Coronary artery (tissue), 2 donors: ENCODE measurements around the gene CHAF1B.
"Not testable (repeated sequence)": the region's sequence is repeated elsewhere in the genome, so short reads cannot be mapped to it uniquely, and the experiment has no call there.

Experiments
- DNase-seq: peaks from one replicate; pipeline ENCODE4 v3.0.0-alpha.2; 2017; ENCODE audit warnings: low spot score
- H3K27ac ChIP-seq, 2 donors: fragments of 200-600 bp; sonication (generic); one replicate each; pipeline ENCODE4 v1.5.1; 2016 to 2019
- H3K4me3 ChIP-seq: fragments of 200-600 bp; sonication (generic); 2 replicates; pipeline ENCODE4 v1.5.1; 2016; ENCODE audit warnings: mild to moderate bottlenecking, moderate library complexity
- TF ChIP-seq, protein P1 (sequence below): fragments of 200-600 bp; sonication (generic); IDR thresholded peaks from one replicate; pipeline ENCODE4 v1.5.1; 2019; ENCODE audit warnings: antibody characterized with exemption

Gene CHAF1B

DNA sequence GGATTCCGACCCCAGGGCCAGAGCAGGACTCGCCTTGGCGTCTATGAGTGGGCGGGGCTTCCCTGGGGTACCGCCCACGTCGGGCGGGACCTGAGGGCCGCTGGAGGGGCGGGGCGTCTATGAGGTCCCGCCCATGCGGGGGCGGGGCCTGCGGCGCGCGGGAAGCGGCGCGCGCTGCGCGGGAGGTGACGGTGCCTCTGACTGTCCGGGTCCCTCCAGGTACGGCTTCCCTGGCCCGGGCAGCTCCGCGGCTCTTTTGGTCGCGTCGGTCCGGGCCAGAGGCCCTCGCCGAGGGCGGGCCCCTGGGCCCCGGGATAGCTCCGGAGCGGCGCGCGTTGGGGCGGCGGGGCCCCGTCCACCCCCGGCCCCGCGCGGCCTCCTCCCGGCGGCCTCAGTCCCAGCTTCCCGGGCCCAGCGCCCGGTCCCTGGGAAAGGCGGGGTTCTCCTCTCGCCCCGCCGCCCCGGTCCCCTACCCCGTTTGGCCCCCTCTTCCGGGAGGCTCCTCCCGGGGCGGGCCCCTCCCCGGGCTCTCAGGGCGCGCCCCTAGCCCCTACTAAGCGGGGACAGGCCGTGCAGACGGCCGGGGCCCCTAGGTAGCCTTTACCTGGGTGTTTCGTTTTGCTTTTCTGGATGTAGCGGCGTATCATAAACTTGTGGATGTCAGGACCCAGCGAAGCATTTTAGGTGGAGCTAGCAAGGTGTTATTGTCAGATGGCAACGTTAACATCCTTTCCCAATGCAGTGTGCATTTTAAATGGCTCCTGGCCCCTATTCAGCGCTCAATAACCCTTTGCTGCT lies at the start of gene CHAF1B:
TSS of gene CHAF1B (plus strand) at position 160 of the 798 bp plus-strand sequence. CDS start 745 bp downstream, outside the sequence.
- DNase-seq = peak; percentile 82
- Histone ChIP-seq H3K4me3 (peak within 1 kb of the TSS; percentile 75), H3K27ac (peak within 1 kb of the TSS; percentile 21 to 68)
- TF ChIP-seq, protein P1, sequence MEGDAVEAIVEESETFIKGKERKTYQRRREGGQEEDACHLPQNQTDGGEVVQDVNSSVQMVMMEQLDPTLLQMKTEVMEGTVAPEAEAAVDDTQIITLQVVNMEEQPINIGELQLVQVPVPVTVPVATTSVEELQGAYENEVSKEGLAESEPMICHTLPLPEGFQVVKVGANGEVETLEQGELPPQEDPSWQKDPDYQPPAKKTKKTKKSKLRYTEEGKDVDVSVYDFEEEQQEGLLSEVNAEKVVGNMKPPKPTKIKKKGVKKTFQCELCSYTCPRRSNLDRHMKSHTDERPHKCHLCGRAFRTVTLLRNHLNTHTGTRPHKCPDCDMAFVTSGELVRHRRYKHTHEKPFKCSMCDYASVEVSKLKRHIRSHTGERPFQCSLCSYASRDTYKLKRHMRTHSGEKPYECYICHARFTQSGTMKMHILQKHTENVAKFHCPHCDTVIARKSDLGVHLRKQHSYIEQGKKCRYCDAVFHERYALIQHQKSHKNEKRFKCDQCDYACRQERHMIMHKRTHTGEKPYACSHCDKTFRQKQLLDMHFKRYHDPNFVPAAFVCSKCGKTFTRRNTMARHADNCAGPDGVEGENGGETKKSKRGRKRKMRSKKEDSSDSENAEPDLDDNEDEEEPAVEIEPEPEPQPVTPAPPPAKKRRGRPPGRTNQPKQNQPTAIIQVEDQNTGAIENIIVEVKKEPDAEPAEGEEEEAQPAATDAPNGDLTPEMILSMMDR = no peak

DNA sequence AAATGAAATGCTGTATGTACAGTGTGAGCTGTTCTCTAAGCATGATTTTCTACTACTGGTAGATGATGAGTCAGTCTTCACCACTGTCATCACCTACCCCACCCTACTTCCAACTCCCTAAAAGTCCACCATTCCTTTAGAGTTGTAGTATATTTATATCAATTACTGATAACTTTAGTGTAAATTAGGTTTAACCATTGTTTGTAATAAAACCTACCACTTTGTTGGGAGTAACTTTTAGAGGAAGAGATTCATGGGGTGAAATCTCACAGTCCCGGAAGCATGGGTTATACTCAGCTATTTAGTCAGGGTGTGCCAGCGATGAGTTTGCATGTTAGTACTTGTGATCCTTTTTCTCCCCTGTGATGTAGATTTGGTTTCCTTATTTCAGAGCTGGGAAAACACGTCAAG lies 48.1 kb upstream of the CHAF1B start:
- Histone ChIP-seq H3K27ac (no peak overlapping the region), H3K4me3 (no peak overlapping the region)
- TF ChIP-seq, protein P1 = no peak
- DNase-seq = no peak

DNA sequence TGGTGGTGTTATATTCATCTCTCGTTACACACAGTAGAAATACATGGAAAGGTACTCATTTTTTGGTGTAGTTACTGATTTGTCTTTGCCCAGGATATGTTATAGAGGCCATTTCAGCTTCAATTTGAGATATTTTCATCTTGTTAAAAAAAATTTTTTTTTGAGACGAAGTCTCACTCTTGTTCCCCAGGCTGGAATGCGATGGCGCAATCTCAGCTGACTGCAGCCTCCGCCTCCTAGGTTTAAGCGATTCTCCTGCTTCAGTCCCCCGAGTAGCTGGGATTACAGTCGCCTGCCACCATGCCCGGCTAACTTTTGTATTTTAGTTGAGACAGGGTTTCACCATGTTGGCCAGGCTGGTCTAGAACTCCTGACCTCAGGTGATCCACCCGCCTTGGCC lies 46.2 kb upstream of the CHAF1B start:
- TF ChIP-seq, protein P1 = no peak
- DNase-seq = no peak
- no peak overlapping the region for H3K4me3 ChIP-seq
- no peak overlapping the region for H3K27ac ChIP-seq

DNA sequence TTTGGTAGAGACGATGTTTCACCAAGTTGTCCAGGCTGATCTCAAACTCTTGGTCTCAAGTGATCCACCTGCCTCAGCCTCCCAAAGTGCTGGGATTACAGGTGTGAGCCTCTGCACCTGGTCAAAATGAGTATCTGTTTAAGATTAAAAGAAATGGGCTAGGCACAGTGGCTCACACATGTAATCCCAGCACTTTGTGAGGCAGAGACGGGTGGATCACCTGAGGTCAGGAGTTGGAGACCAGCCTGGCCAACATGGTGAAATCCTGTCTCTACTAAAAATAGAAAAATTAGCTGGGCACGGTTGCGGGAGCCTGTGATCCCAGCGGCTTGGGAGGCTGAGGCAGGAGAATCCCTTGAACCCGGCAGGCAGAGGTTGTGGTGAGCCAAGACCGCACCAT lies 42.6 kb upstream of the CHAF1B start:
- H3K4me3 ChIP-seq, DNase-seq, H3K27ac ChIP-seq: not testable (repeated sequence)

DNA sequence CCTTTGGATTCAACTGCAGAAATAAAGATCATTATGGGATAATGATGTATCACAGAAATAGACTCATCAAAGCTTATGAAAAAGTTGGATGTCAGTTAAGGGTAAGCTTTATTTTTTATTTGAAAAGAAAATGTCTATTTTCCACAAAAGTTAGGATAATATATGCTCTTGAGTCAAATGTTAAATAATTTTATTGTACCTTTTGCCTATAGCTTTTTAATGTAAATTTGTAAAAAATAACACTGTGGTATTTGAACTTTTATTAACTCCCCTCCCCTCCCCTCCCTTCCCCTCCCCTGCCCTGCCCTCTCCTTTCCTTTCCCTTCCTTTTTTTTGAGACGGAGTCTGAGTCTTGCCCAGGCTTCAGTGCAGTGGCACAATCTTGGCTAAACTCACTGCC lies 40.3 kb upstream of the CHAF1B start:
- no peak for DNase-seq
- TF ChIP-seq, protein P1 = no peak
- Histone ChIP-seq H3K4me3 (no peak overlapping the region), H3K27ac (no peak overlapping the region)

DNA sequence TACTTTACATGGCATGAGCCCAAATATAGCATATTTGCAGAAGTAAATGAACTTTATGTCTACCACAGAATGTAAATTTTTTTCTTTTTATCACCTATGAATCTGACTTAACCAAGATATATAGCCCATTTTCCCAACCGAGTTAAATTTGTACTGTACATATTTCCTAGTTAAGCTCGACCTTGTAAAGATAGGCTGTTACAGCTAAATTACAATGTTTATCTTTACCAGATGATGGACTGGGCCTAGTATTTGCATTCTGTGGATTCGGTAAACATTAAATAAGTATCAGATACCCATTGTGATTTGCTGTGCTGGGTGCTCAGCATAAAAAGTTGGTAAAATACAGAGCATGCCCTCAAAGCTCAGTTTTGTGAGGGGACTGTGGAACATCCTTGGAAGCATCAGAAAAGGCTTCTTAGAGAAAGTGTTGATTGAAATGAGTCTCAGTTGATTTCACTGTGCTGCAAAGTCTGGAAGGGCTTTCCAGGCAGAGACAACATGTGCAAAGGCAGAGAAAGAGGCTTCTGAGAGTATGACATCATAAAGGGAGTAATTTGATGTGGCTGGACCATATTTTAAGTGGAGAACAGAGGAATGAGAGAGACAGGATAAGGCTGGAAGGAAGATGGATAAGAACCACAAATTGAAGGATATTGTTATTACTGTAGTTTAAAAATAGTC lies 37.8 kb upstream of the CHAF1B start:
- DNase-seq = no peak
- H3K27ac ChIP-seq = no peak overlapping the region
- TF ChIP-seq, protein P1 = no peak
- H3K4me3 ChIP-seq = no peak overlapping the region

DNA sequence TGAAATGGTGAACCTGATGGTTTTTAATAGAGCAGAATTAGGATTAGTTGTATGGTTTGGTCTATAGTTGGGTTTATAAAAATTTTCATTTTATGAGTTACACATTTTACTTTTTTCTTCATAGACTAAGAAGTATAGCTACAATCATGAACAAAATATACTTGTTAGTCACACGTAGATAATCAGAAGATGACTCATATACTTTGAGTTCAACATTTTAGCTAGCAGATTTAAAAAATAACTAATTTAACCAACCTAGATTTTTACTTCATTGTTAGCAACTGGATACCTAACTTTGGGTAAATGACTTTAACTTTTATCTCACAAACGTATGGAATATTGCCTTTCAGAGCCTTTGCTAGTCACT lies 37.2 kb upstream of the CHAF1B start:
- Histone ChIP-seq H3K4me3 (no peak overlapping the region), H3K27ac (no peak overlapping the region)
- DNase-seq = no peak
- TF ChIP-seq, protein P1 = no peak
